Keratinocyte (primary cell): Measurements from ENCODE around the gene HOXC6. TPM values are rescaled to one million over a fixed set of nuclear protein-coding genes. Genes with fewer than 3 reads are reported as not detected.

Source experiments
- DNase-seq: peaks from one replicate; pipeline ENCODE4 v3.0.0-alpha.2; 2011; ENCODE audit warnings: low read depth, missing footprints, low spot score
- FAIRE-seq: peaks from 2 replicates; lab custom pipeline; 2011; peaks lifted over from hg19 to GRCh38; lab: Jason Lieb, UNC
- H2AFZ ChIP-seq: 2 replicates; pipeline ENCODE4 v1.6.0; 2012; ENCODE audit warnings: low read length, control low read depth, inconsistent platforms; ENCODE audit not compliant: control insufficient read depth
- H3K27ac ChIP-seq: 2 replicates; pipeline ENCODE4 v1.5.1; 2011; ENCODE audit warnings: low read length; ENCODE audit not compliant: control insufficient read depth, insufficient read depth
- H3K27me3 ChIP-seq: 3 replicates; pipeline ENCODE4 v1.6.0; 2011; ENCODE audit warnings: low read length; ENCODE audit not compliant: control insufficient read depth, insufficient read depth; ENCODE audit errors: extremely low read depth
- H3K36me3 ChIP-seq, 2 experiments: 2 replicates in 1 of 2; 3 replicates in 1 of 2; pipeline ENCODE4 v1.5.1; 2011; ENCODE audit warnings: low read length in 2 of 2, mild to moderate bottlenecking in 1 of 2; ENCODE audit not compliant: control insufficient read depth in 2 of 2, insufficient read depth in 2 of 2; ENCODE audit errors: extremely low read depth in 1 of 2
- H3K4me1 ChIP-seq: 3 replicates; pipeline ENCODE4 v1.5.1; 2011; ENCODE audit warnings: low read length; ENCODE audit not compliant: control insufficient read depth, insufficient read depth; ENCODE audit errors: extremely low read depth
- H3K4me2 ChIP-seq: 3 replicates; pipeline ENCODE4 v1.6.0; 2011; ENCODE audit warnings: low read depth, low read length; ENCODE audit not compliant: control insufficient read depth, insufficient read depth; ENCODE audit errors: extremely low read depth
- H3K4me3 ChIP-seq, 3 experiments: fragments of 200-600 bp in 1 of 3; sonication (generic) in 1 of 3; 2 replicates in 2 of 3; 3 replicates in 1 of 3; pipeline ENCODE4 v1.5.1; 2011 to 2016; ENCODE audit warnings: low read length in 3 of 3, mild to moderate bottlenecking in 3 of 3, control low read depth in 2 of 3, inconsistent platforms in 1 of 3, low read depth in 1 of 3, mixed read lengths in 1 of 3, mixed run types in 1 of 3, moderate library complexity in 1 of 3; ENCODE audit not compliant: control insufficient read depth in 2 of 3, insufficient read depth in 2 of 3; ENCODE audit errors: extremely low read depth in 1 of 3
- H3K79me2 ChIP-seq: 2 replicates; pipeline ENCODE4 v1.6.0; 2012; ENCODE audit warnings: low read length; ENCODE audit not compliant: control insufficient read depth, insufficient read depth
- H3K9ac ChIP-seq: 3 replicates; pipeline ENCODE4 v1.6.0; 2011; ENCODE audit warnings: low read length; ENCODE audit not compliant: control insufficient read depth, insufficient read depth; ENCODE audit errors: extremely low read depth
- H3K9me1 ChIP-seq: 3 replicates; pipeline ENCODE4 v1.6.0; 2011; ENCODE audit warnings: low read length; ENCODE audit not compliant: control insufficient read depth, insufficient read depth; ENCODE audit errors: extremely low read depth
- H3K9me3 ChIP-seq: 2 replicates; pipeline ENCODE4 v1.5.1; 2012; ENCODE audit warnings: low read depth, low read length; ENCODE audit not compliant: control insufficient read depth
- H4K20me1 ChIP-seq: 3 replicates; pipeline ENCODE4 v1.6.0; 2011; ENCODE audit warnings: low read length; ENCODE audit not compliant: control insufficient read depth, insufficient read depth; ENCODE audit errors: extremely low read depth
- CTCF ChIP-seq, 3 experiments: IDR thresholded peaks in 1 of 3; conservative IDR thresholded peaks in 1 of 3; optimal IDR thresholded peaks in 1 of 3; 2 replicates in 2 of 3; 3 replicates in 1 of 3; pipeline versions ENCODE3 to v1.5.1; 2011; ENCODE audit warnings: low read length in 3 of 3, mild to moderate bottlenecking in 3 of 3, moderate library complexity in 2 of 3, control low read depth in 1 of 3, inconsistent platforms in 1 of 3; ENCODE audit not compliant: insufficient read depth in 2 of 3; ENCODE audit errors: extremely low read depth in 1 of 3
- EZH2 ChIP-seq: IDR thresholded peaks from one replicate; pipeline ENCODE4 v1.6.1; 2012; ENCODE audit warnings: inconsistent platforms, mild to moderate bottlenecking, low read length, moderate library complexity
- dilution Hi-C: fragments of 300-500 bp; cut with MboI; formaldehyde crosslinking; loops from one replicate; pipeline ENCODE4 v1.7.0; 2020; ENCODE audit warnings: low sequenced_read_pairs; ENCODE audit not compliant: extremely low pct_ligation_motif_present
- polyA plus RNA-seq, 5 experiments: library from polyadenylated mRNA; depleted of rRNA in 3 of 5; stranded (reverse) in 3 of 5; stranded (forward) in 1 of 5; unstranded in 1 of 5; fragments of >200 nt; gene quantifications; 1 replicate in 1 of 5; 2 replicates in 3 of 5; 3 replicates in 1 of 5; pipeline versions ENCODE4 v1.2.1 to v1.2.3, GENCODE V29; 2011 to 2012; ENCODE audit warnings: missing spikeins in 2 of 5, low read depth in 1 of 5, low replicate concordance in 1 of 5

HOXC6 gene
- polyA plus RNA-seq, 1 donor (not counting 4 experiments of a cell fraction or from before 2014, with no cell fraction given), result 4.7 TPM

GRCh38 chr12:54003625-54004024 lies 24.6 kb upstream of the HOXC6 start:
- peaks cover 2 to 6% of the 10 kb centered on the region in 2 experiments for H3K36me3 ChIP-seq
- H3K9me3 ChIP-seq, result no peaks in the 10 kb centered on the region
- no peak overlapping the region for H3K9ac ChIP-seq
- dilution Hi-C loops, result no loop called here
- no peaks in the 10 kb centered on the region for H3K27me3 ChIP-seq
- peaks cover 50% of the 10 kb centered on the region for H3K79me2 ChIP-seq
- no peak overlapping the region for H3K4me3 ChIP-seq
- H3K9me1 ChIP-seq, result no peaks in the 10 kb centered on the region
- H2AFZ ChIP-seq, result no peak overlapping the region
- no peak for DNase-seq
- H4K20me1 ChIP-seq, result no peaks in the 10 kb centered on the region
- no peak overlapping the region for H3K27ac ChIP-seq
- peaks cover 18% of the 10 kb centered on the region for H3K4me1 ChIP-seq
- TF ChIP-seq CTCF (optimal IDR thresholded peaks at IDR 0.05 in 1 of 3, IDR thresholded peaks at IDR 0.05 in 1 of 3, conservative IDR thresholded peaks at IDR 0.05 in 1 of 3; ENCODE audit: extremely low read depth in 1 of 3, insufficient read depth in 2 of 3, low read length in 3 of 3) (no peak), EZH2 (no peak)
- FAIRE-seq, result no peak
- no peak overlapping the region for H3K4me2 ChIP-seq

- peaks cover 12% of the 10 kb centered on the region for H3K4me1 ChIP-seq
- H3K79me2 ChIP-seq, result peaks cover 45% of the 10 kb centered on the region
- H3K4me3 ChIP-seq, result no peak overlapping the region
- no peaks in the 10 kb centered on the region for H4K20me1 ChIP-seq
- H3K27ac ChIP-seq, result no peak overlapping the region
- dilution Hi-C loops, result no loop called here
- no peaks in the 10 kb centered on the region for H3K9me1 ChIP-seq
- no peaks in the 10 kb centered on the region for H3K9me3 ChIP-seq
- no peak for FAIRE-seq
- no peak overlapping the region for H3K4me2 ChIP-seq
- H3K9ac ChIP-seq, result no peak overlapping the region
- peak in 2 of 3 experiments; percentile 9 to 36 for TF ChIP-seq CTCF (optimal IDR thresholded peaks at IDR 0.05 in 1 of 3, IDR thresholded peaks at IDR 0.05 in 1 of 3, conservative IDR thresholded peaks at IDR 0.05 in 1 of 3; ENCODE audit: extremely low read depth in 1 of 3, insufficient read depth in 2 of 3, low read length in 3 of 3)
- TF ChIP-seq EZH2, result no peak
- no peak for DNase-seq
- H3K36me3 ChIP-seq, result peaks cover 2 to 6% of the 10 kb centered on the region in 2 experiments
- H3K27me3 ChIP-seq, result no peaks in the 10 kb centered on the region
- H2AFZ ChIP-seq, result no peak overlapping the region
Measured at GRCh38 chr12:54004063-54004840, 24.0 kb upstream of the HOXC6 start.
